Astrocyte (in vitro differentiated cells and primary cell): Measurements from ENCODE around the gene HOXC6. TPM values are rescaled to one million over a fixed set of nuclear protein-coding genes. Genes with fewer than 3 reads are reported as not detected.

Experiments
- DNase-seq: peaks from one replicate; pipeline ENCODE4 v3.0.0-alpha.2; 2010; ENCODE audit warnings: low read depth
- FAIRE-seq: peaks from 2 replicates; lab custom pipeline; 2011; peaks lifted over from hg19 to GRCh38; lab: Jason Lieb, UNC
- H2AFZ ChIP-seq: 2 replicates; pipeline ENCODE4 v1.6.0; 2012; ENCODE audit warnings: low read depth, low read length, inconsistent platforms
- H3K27ac ChIP-seq: 2 replicates; pipeline ENCODE4 v1.5.1; 2011; ENCODE audit warnings: low read depth, low read length, inconsistent platforms
- H3K27me3 ChIP-seq: 2 replicates; pipeline ENCODE4 v1.6.0; 2011; ENCODE audit warnings: low read length, inconsistent platforms; ENCODE audit not compliant: insufficient read depth
- H3K36me3 ChIP-seq: 2 replicates; pipeline ENCODE4 v1.5.1; 2011; ENCODE audit warnings: low read length, inconsistent platforms; ENCODE audit not compliant: insufficient read depth
- H3K4me1 ChIP-seq: 2 replicates; pipeline ENCODE4 v1.5.1; 2011; ENCODE audit warnings: low read length, inconsistent platforms; ENCODE audit not compliant: insufficient read depth
- H3K4me2 ChIP-seq: 2 replicates; pipeline ENCODE4 v1.6.0; 2012; ENCODE audit warnings: low read length, inconsistent platforms
- H3K4me3 ChIP-seq: 2 replicates; pipeline ENCODE4 v1.5.1; 2011; ENCODE audit warnings: low read depth, mild to moderate bottlenecking, low read length, inconsistent platforms; ENCODE audit not compliant: insufficient read depth
- H3K79me2 ChIP-seq: 2 replicates; pipeline ENCODE4 v1.6.0; 2012; ENCODE audit warnings: mild to moderate bottlenecking, low read length, inconsistent platforms; ENCODE audit not compliant: insufficient read depth
- H3K9ac ChIP-seq: 2 replicates; pipeline ENCODE4 v1.6.0; 2012; ENCODE audit warnings: mild to moderate bottlenecking, low read length, inconsistent platforms
- H3K9me3 ChIP-seq: 2 replicates; pipeline ENCODE4 v1.5.1; 2012; ENCODE audit warnings: low read depth, mild to moderate bottlenecking, low read length, inconsistent platforms; ENCODE audit not compliant: insufficient read depth
- H4K20me1 ChIP-seq: 2 replicates; pipeline ENCODE4 v1.6.0; 2012; ENCODE audit warnings: low read length, inconsistent platforms; ENCODE audit not compliant: insufficient read depth
- H3K27ac Mint-ChIP-seq: one replicate; pipeline ENCODE4 v1.8.0; 2021; ENCODE audit warnings: mild to moderate bottlenecking, mixed read lengths; ENCODE audit not compliant: unreplicated experiment
- H3K27me3 Mint-ChIP-seq: one replicate; pipeline ENCODE4 v1.8.0; 2021; ENCODE audit warnings: low read depth, mixed read lengths; ENCODE audit not compliant: unreplicated experiment
- H3K36me3 Mint-ChIP-seq: one replicate; pipeline ENCODE4 v1.8.0; 2021; ENCODE audit warnings: low read depth, mixed read lengths; ENCODE audit not compliant: unreplicated experiment
- H3K4me1 Mint-ChIP-seq: one replicate; pipeline ENCODE4 v1.8.0; 2021; ENCODE audit warnings: low read depth, mixed read lengths; ENCODE audit not compliant: unreplicated experiment
- H3K4me3 Mint-ChIP-seq: one replicate; pipeline ENCODE4 v1.8.0; 2021; ENCODE audit warnings: mild to moderate bottlenecking, moderate library complexity, mixed read lengths; ENCODE audit not compliant: unreplicated experiment
- H3K9me3 Mint-ChIP-seq: one replicate; pipeline ENCODE4 v1.8.0; 2021; ENCODE audit warnings: mild to moderate bottlenecking, mixed read lengths; ENCODE audit not compliant: unreplicated experiment
- CTCF ChIP-seq: IDR thresholded peaks from 2 replicates; pipeline ENCODE4 v1.5.1; 2011; ENCODE audit warnings: low read depth, mild to moderate bottlenecking, inconsistent platforms, low read length, moderate library complexity; ENCODE audit not compliant: insufficient read depth
- EZH2 ChIP-seq: IDR thresholded peaks from 2 replicates; pipeline ENCODE4 v1.6.1; 2012; ENCODE audit warnings: mild to moderate bottlenecking, low read length, inconsistent platforms; ENCODE audit not compliant: insufficient read depth
- total RNA-seq: library from RNA; stranded (reverse); gene quantifications from 2 replicates; pipeline ENCODE4 v1.2.1, GENCODE V29; 2021

The HOXC6 gene
- total RNA-seq, 1 donor from 2014 or later: not detected

- Histone ChIP-seq H2AFZ (no peak overlapping the region), H3K27me3 (peaks cover 90% of the 10 kb centered on the region), H3K4me3 (no peak overlapping the region), H3K79me2 (no peaks in the 10 kb centered on the region), H3K36me3 (no peaks in the 10 kb centered on the region), H3K4me2 (no peak overlapping the region), H4K20me1 (no peaks in the 10 kb centered on the region), H3K4me1 (no peaks in the 10 kb centered on the region), H3K27ac (no peak overlapping the region), H3K9me3 (no peaks in the 10 kb centered on the region), H3K9ac (no peak overlapping the region)
- DNase-seq (no peak), FAIRE-seq (no peak)
- Mint-ChIP-seq H3K4me3 (no peak overlapping the region), H3K4me1 (no peaks in the 10 kb centered on the region), H3K36me3 (no peaks in the 10 kb centered on the region), H3K9me3 (peaks cover 11% of the 10 kb centered on the region), H3K27ac (peak overlapping the region; percentile 43), H3K27me3 (peaks cover 88% of the 10 kb centered on the region)
- TF ChIP-seq CTCF (no peak), EZH2 (no peak)
These were observed 48.0 kb upstream of the HOXC6 start for GRCh38 chr12:53980104-53980801.

GRCh38 chr12:53980802-53981496 lies 47.3 kb upstream of the HOXC6 start:
- Histone ChIP-seq H3K36me3 (no peaks in the 10 kb centered on the region), H3K4me2 (no peak overlapping the region), H2AFZ (no peak overlapping the region), H3K9ac (no peak overlapping the region), H4K20me1 (no peaks in the 10 kb centered on the region), H3K4me1 (no peaks in the 10 kb centered on the region), H3K79me2 (no peaks in the 10 kb centered on the region), H3K27me3 (peaks cover 90% of the 10 kb centered on the region), H3K27ac (no peak overlapping the region), H3K4me3 (no peak overlapping the region), H3K9me3 (no peaks in the 10 kb centered on the region)
- Mint-ChIP-seq H3K27me3 (peaks cover 86% of the 10 kb centered on the region), H3K4me1 (no peaks in the 10 kb centered on the region), H3K27ac (no peak overlapping the region), H3K36me3 (no peaks in the 10 kb centered on the region), H3K4me3 (no peak overlapping the region), H3K9me3 (peaks cover 9% of the 10 kb centered on the region)
- TF ChIP-seq EZH2 (no peak), CTCF (no peak)
- FAIRE-seq (no peak), DNase-seq (no peak)
